Esophagus squamous epithelium (tissue), 4 donors: Measurements from ENCODE around the gene COX4I1.

Experiments used
- CTCF ChIP-seq, 6 experiments: fragments of 450-650 bp in 4 of 6; fragments of 200-600 bp in 2 of 6; sonication (generic) in 2 of 6; IDR thresholded peaks; one replicate each; pipeline ENCODE4 v1.5.1; 2016 to 2019; ENCODE audit warnings: antibody characterized with exemption in 6 of 6, mild to moderate bottlenecking in 4 of 6, moderate library complexity in 4 of 6
- POLR2A ChIP-seq, 4 donors: fragments of 450-650 bp; IDR thresholded peaks; one replicate each; pipeline ENCODE4 v1.6.1; 2017; ENCODE audit warnings: antibody characterized with exemption in 4 of 4, mild to moderate bottlenecking in 4 of 4, moderate library complexity in 3 of 4

DNA sequence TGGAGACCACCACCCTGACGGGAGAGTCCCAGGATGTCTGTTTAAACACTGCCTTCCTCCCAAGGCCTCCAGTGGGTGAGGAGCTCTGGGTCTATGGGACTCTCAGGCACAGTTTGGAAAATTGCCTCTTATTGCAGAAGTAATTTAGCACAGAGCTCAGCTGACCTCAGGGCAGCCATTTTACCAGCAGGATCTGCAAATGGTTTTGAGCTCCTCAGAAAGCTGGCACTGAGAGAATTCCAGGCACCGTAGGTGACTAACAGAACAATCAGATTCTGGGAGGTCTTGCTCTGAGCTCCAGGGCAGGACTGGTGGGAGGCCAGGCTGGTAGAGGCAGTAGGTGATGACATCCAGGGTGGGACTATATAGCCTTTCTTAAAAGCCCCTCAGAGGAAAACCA lies 31.3 kb upstream of the COX4I1 start:
- no peak for TF ChIP-seq POLR2A (IDR thresholded peaks at IDR 0.05)
- no peak for TF ChIP-seq CTCF (IDR thresholded peaks at IDR 0.05)
